ENCODE results near the gene ZNF414.

Gene ZNF414

DNA sequence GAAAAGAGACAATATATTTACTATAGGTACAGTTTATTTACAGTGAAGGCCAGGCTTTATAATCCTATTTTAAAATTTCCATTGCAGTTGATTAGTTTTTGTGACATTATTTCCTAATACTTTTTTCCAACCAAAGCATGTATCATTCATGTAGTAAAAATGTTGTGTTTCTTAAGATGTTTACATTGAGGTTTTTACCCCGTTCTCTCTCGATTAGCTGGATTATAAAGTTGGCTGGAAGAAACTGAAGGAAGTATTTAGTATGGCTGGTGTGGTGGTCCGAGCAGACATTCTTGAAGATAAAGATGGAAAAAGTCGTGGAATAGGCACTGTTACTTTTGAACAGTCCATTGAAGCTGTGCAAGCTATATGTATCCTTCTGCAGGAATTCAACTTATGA is 47.9 kb downstream of the ZNF414 start:
- DNase-seq (ENCODE audit: low read depth, low spot score), result no peak

GRCh38 chr19:8463365-8463764 is 50.6 kb downstream of the ZNF414 start:
- DNase-seq (ENCODE audit: low read depth, low spot score), result no peak

- no peak for DNase-seq (ENCODE audit: low read depth, low spot score)
Measured at GRCh38 chr19:8462571-8462970, 51.4 kb downstream of the ZNF414 start.

- no peak for DNase-seq (ENCODE audit: low read depth, low spot score)
Measured at GRCh38 chr19:8461891-8462290, 52.1 kb downstream of the ZNF414 start.

- DNase-seq (ENCODE audit: low read depth, low spot score), result no peak
Measured at GRCh38 chr19:8461376-8461775, 52.6 kb downstream of the ZNF414 start.

DNA sequence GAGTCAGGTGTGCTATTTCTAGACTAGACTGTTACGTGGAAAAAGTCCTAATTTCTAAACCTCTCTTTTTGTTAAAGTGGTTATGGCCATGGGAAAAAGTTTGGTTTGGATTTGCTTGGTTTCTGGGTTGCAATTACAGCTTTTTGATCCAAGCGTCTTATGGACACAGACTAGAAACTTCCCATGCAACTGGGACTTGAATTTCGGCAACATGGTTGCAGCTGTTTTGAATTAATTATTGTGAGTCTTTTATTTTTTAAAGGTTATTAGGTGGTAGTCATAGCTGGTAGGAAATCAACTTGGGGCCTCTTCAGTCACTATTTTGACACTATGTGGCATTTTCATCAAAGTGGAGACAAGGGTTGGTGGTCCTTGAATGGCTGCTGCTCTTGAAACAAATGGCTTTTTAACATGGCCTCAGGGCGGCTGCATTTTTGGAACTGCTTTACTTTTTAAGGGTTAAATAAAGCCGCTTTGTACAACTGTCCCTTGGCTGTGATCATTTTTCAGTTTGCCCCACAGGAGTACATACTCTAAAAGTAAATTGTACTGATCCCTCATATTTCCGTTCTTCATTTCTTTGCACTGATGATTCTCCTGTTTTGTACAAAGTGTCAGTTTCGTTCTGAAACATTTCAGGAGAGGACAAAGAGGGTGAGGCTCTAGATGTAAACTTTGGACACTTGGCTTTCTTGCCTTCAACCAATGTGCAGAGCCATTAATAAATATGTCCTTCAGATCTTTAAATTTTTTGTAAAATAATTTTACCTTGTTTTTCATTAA is 53.3 kb downstream of the ZNF414 start:
- no peak for DNase-seq (ENCODE audit: low read depth, low spot score)
